DND-41 (cell line): ENCODE results near the gene NIPAL3.

Source experiments
- CTCF ChIP-seq: IDR thresholded peaks from 2 replicates; pipeline ENCODE4 v1.5.1; 2012; ENCODE audit warnings: borderline replicate concordance, low read length, moderate library complexity, mild to moderate bottlenecking; ENCODE audit not compliant: poor library complexity, severe bottlenecking; ENCODE audit errors: extremely low read depth
- EZH2 ChIP-seq: IDR thresholded peaks from 3 replicates; pipeline ENCODE4 v1.6.1; 2012; ENCODE audit warnings: borderline replicate concordance, low read depth, mild to moderate bottlenecking, moderate library complexity, low read length, inconsistent platforms; ENCODE audit not compliant: severe bottlenecking

GRCh38 chr1:24410750-24411149, 4.9 kb upstream of the NIPAL3 start:
- TF ChIP-seq EZH2 = no peak
- no peak for TF ChIP-seq CTCF
